ENCODE results near the gene CABP7. TPM values are rescaled to one million over a fixed set of nuclear protein-coding genes. Genes with fewer than 3 reads are reported as not detected.

CABP7 gene
- total RNA-seq, 4 donors from 2014 or later, result 0.20 TPM; not detected in 3

GRCh38 chr22:29697853-29698598 lies 21.8 kb upstream of the CABP7 start:
- Histone ChIP-seq H3K36me3 (peaks cover 0 to 47% (median 0%) of the 10 kb centered on the region in 3 donors), H3K9me3 (no peaks in the 10 kb centered on the region), H3K27me3 (peaks cover 0 to 22% of the 10 kb centered on the region in 2 donors), H3K4me1 (peaks cover 0 to 38% (median 13%) of the 10 kb centered on the region in 4 donors), H3K4me3 (no peak overlapping the region), H3K27ac (no peak overlapping the region)
- DNase-seq (ENCODE audit: low spot score in 2 of 2), result no peak
- WGBS, 2 donors, result 67 to 78% methylated on average over 13 to 15 of the region's 16 CpGs
- TF ChIP-seq CTCF (IDR thresholded peaks at IDR 0.05) (no peak), POLR2A (IDR thresholded peaks at IDR 0.05) (no peak), EP300 (IDR thresholded peaks at IDR 0.05) (no peak)

GRCh38 chr22:29700206-29700899 lies 19.4 kb upstream of the CABP7 start:
- H3K4me1 ChIP-seq, result peaks cover 0 to 49% (median 28%) of the 10 kb centered on the region in 4 donors
- peaks cover 0 to 26% (median 0%) of the 10 kb centered on the region in 3 donors for H3K36me3 ChIP-seq
- TF ChIP-seq CTCF (IDR thresholded peaks at IDR 0.05) (no peak), POLR2A (IDR thresholded peaks at IDR 0.05) (no peak), EP300 (IDR thresholded peaks at IDR 0.05) (no peak)
- 39 to 51% methylated on average over 14 to 18 of the region's 19 CpGs for WGBS, 2 donors
- H3K27ac ChIP-seq, result peak overlapping the region in 1 of 4 donors; percentile 15
- no peaks in the 10 kb centered on the region for H3K9me3 ChIP-seq
- H3K4me3 ChIP-seq, result no peak overlapping the region
- no peak for DNase-seq (ENCODE audit: low spot score in 2 of 2)
- H3K27me3 ChIP-seq, result peaks cover 0 to 29% of the 10 kb centered on the region in 2 donors

- peaks cover 0 to 54% (median 33%) of the 10 kb centered on the region in 4 donors for H3K4me1 ChIP-seq
- H3K9me3 ChIP-seq, result no peaks in the 10 kb centered on the region
- H3K4me3 ChIP-seq, result no peak overlapping the region
- peaks cover 0 to 29% of the 10 kb centered on the region in 2 donors for H3K27me3 ChIP-seq
- peak overlapping the region in 1 of 4 donors; percentile 15 for H3K27ac ChIP-seq
- WGBS, 2 donors, result 44 to 61% methylated on average over 9 of the region's 9 CpGs
- H3K36me3 ChIP-seq, result peaks cover 0 to 21% (median 0%) of the 10 kb centered on the region in 3 donors
- DNase-seq (ENCODE audit: low spot score in 2 of 2), result no peak
- TF ChIP-seq EP300 (IDR thresholded peaks at IDR 0.05) (no peak), POLR2A (IDR thresholded peaks at IDR 0.05) (no peak), CTCF (IDR thresholded peaks at IDR 0.05) (no peak)
Measured at GRCh38 chr22:29700900-29701154, 19.0 kb upstream of the CABP7 start.

- TF ChIP-seq EP300 (IDR thresholded peaks at IDR 0.05) (no peak), POLR2A (IDR thresholded peaks at IDR 0.05) (no peak), CTCF (IDR thresholded peaks at IDR 0.05) (no peak)
- DNase-seq (ENCODE audit: low spot score in 2 of 2), result no peak
- peaks cover 0 to 59% (median 38%) of the 10 kb centered on the region in 4 donors for H3K4me1 ChIP-seq
- H3K36me3 ChIP-seq, result peaks cover 0 to 16% (median 0%) of the 10 kb centered on the region in 3 donors
- no peaks in the 10 kb centered on the region for H3K9me3 ChIP-seq
- WGBS, 2 donors, result 49 to 56% methylated on average over 14 of the region's 14 CpGs
- peaks cover 0 to 29% of the 10 kb centered on the region in 2 donors for H3K27me3 ChIP-seq
- peak overlapping the region in 2 of 4 donors; percentile 61 to 83 for H3K27ac ChIP-seq
- no peak overlapping the region for H3K4me3 ChIP-seq
Measured at GRCh38 chr22:29701155-29701999, 18.4 kb upstream of the CABP7 start.

Measured in tibial nerve (tissue), 4 donors.